HG02759 (cell line): ENCODE data around the gene ID3.
A peak's percentile ranks its signal among the peaks of the same experiment; 100 is the strongest.

Experiments
- ATAC-seq: cut with Tn5 transposase; IDR thresholded peaks from one replicate; pipeline ENCODE4 v1.9.1; 2021; ENCODE audit warnings: mild to moderate bottlenecking, moderate library complexity; ENCODE audit not compliant: unreplicated experiment

Gene ID3, protein sequence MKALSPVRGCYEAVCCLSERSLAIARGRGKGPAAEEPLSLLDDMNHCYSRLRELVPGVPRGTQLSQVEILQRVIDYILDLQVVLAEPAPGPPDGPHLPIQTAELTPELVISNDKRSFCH

DNA sequence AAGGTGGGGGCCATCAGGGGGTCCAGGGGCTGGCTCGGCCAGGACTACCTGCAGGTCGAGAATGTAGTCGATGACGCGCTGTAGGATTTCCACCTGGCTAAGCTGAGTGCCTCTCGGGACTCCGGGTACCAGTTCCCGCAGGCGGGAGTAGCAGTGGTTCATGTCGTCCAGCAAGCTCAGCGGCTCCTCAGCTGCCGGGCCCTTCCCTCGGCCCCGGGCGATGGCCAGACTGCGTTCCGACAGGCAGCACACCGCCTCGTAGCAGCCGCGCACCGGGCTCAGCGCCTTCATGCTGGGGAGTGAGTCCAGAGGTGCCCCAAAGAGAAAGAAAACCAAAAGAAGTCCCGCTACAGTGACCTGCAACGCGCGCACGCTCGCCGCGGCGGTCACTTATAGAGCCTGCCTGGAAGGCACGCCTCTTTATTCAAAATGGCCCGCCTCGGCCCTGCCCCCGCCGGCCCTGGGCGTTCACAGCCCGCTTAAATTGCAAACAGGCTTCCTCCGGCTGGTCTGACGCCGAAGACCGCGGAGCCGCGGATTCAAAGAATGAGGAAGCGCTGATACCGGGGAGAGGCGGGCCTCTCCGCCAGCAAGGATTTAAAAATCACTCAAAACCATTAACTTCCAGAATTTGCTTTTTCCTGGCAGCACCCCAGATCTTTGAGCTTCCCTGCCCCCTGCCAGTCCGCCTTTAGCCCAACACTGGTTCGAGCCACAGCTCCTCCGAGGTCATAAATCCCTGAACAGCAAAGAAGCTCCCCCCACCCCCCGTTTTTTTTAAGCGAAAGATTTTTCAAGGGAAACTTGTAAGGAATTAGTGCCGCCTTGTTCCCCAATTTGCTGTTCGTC, at the start of gene ID3:
Gene ID3, minus strand, starts transcription at position 366 of the 849 bp plus-strand sequence. Its CDS starts 75 bp downstream, at position 291.
- ATAC-seq, result peak; percentile 74

DNA sequence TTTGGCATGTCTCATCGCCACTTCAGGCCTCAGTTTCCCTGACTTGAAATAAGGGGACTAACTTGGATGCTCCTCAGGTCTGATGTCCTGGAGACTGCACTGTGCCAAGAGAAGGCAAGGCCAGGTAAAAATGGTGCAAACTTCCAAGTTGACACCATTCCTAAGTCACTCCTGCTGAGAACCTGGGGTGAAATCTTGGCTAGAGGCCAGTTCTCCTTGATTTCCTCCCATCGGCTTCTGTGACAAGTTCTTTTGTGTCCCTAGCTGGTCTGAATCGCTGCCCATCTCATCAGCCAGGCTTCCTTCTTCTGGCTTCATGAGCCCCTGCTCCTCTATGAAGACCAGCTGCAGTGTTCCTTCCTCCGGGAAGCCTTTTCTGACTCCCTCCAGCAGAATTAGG, 48.6 kb upstream of the ID3 start:
- no peak for ATAC-seq

DNA sequence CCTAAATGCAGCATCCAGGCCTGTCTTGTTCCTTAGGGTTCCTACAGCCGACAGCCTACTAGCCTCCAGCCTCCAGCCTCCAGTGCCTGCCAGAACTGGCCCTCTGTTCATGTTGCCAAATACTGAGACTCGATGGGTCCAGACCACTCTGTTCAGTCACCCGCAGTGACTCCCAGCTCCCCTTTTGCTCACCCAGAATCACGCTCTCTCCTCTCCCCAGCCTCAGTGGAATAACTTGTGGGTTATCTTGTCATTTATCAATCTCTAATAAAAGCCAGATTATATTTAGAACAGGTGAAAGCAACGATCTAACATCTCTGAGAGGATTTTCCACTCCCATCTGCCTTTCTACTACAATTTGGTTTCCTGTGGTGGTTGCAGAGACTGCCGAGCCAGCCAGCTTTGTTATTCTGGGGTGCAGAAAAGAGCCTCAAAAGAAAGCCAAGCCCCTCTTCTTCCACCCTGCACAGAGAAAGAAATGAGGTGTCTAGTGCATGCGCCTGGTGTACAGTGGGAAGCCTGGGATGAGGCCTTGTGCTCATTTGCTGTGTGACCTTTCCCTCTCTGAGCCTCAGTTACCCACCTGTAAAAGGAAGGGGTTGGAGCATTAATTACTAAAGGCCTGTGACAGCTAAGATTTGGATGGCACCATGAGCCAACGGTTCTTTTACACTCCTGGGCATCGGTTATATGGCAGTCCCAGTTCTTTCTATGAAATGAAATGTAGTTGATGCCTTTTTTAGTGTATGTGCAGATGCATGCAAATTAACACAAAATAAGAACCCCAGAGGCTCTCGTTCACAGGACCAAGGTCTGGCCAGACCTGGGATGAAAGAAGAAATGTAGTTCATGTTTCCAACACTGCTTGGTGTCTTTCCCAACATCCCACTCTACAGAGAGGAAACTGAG, 42.9 kb upstream of the ID3 start:
- ATAC-seq, result no peak

DNA sequence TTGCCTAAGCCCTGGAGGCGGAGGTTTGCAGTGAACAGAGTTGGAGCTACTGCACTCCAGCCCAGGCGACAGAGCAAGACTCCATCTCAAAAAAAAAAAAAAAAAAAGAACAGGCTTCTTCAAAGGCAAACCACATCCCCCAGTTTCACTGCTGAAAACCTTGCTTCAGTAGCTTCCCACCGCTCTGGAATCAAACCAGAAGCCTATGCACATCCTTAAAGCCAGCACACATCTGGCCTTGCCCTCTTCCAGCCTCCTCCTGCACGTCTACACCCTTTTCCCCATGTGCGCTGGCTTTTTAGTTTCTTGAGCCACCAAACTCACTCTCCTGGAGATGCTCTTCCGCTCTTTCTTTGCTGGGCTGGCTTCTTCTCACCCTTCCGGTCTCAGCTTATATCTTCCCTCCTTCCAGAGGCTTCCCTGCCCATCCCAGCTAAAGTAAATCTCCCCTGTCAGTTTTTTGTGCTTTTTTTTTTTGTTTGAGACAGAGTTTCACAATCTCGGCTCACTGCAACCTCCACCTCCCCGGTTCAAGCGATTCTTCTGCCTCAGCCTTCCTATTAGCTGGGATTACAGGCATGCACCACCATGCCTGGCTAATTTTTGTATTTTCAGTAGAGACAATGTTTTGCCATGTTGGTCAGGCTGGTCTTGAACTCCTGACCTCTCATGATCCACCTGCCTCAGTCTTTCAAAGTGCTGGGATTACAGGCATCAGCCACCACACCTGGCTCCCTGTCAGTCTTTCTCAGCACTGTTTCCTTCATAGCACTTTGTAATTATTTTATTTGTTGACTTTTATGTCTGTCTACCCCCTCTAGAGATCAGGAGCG, 42.0 kb upstream of the ID3 start:
- no peak for ATAC-seq

DNA sequence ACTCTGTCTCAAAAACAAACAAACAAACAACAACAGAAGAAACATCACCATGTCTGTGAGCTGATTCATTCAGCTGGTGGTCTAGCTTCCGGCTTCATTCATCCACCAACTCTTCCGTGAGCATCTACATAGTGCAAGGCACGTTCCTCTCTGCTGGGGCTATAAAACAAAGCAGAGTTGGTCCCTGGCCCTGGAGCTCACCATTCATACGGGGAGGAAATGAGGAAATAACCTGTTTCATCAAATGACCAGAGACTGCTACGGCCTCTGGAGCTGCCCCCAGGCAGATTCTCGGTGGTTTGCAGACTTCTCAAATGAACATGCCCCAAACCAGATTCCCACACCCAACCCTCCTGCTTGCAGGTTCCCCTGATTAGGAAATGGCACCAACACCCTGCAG, 41.0 kb upstream of the ID3 start:
- no peak for ATAC-seq

DNA sequence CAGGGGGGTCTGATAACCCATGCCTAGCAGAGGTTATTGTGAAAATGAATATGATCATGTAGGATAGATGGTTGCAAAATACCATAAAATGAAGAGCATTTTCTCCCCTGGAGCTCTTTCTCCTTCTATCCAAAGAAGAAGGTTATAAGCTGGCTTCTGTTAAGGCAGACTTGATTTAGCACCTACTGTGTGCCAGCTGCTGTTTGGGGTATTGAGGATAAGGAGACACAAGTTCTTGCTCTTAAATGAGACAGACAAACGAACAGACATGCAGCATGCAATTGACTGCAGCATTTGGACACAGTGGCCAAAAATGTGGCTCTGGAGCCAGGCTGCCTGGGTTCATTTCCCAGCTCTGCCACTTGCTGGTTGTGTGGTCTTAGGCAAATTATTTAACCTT, 39.8 kb upstream of the ID3 start:
- no peak for ATAC-seq

DNA sequence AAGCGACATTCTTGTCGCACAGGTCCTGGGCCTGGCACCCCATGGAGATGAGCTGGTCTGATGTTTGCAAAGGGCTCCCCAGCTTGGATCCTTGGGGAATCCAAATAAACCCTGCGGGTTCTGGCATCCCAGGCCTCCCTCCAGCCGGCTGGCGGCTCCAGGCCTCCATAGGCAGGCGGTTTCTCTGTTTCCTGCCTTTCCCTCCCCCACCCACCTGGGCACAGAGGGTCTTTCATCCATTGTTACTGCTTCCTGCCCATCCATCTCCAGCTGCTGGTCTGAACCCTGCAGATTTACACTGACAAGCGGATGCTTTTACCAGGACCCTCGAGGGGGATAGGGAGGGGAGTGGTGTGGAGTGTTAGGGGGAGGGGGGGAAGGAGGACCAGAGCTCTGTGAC, 39.1 kb upstream of the ID3 start:
- ATAC-seq, result no peak

DNA sequence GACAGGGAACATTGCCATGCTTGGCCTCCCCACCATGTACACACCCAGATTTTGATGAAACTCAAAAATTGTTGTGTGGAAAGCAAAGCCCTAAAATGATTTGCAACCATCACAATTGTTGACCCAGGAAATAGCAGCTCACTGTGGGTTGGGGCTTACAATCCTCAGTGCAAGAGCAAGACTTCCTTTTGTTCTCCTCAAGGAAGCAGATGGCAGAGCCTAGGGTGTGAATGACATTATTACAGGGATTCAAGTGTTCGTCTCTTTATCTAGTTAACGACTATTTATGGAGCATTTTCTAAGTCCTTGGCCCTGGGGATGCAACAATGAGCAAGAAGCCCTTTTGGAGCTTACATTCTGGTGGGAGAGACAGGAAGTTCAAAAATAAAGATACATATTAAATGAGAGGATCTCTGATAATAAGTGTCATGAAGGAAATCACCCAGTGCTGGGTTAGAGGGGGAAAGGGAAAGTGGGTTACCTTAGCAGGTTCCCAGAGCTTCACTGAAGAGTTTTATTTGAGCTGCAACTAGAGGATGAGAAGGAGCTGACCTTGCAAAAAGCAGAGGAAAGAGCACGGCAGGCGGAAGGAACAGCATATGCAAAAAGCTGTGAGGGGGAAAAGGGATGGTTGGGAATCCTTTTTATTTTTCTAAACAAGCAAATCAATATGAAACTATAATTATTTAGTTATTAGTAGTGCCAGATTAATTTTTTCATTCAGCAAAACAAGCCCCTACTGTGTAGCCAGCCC, 38.5 kb upstream of the ID3 start:
- no peak for ATAC-seq

DNA sequence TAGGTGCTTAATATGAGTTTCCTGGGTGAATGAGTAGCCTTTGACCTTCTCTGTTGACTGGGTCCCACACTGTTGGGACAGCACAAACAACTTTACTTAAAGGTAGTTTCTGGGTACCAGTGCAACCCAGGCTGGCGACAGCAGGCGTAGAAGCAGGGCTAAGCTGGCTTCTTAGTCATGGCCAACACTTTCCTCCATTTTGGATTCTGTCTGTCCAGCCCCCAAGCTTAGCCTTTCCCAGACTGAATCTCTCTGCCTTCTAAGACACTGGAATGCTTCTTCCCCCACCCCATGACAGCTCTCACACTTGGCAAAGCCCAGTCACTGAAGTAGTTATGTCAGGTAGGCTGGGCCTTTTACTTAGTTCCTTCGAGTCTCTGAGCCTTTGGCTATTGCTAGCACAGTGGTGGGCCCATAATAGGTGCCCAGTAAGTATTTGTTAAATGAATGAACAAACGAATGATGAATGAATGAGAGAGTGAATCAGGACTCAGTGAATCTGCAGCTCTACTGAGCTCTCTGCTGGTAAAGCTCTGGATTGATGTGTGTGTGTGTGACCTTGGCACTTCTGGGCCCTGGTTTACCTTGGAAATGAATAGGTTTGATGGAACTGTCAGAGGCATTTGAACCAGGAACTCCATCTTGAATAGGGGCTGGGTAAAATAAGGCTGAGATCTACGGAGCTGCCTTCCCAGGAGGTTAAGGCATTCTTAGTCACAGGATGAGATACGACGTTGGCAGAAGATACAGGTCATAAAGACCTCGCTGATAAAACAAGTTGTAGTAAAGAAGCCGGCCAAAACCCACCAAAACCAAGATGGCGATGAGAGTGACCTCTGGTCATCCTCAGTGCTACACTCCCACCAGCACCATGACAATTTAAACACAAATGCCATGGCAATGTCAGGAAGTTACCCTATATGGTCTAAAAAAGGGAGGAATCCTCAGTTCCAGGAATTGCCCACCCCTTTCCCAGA, 37.4 kb upstream of the ID3 start:
- no peak for ATAC-seq

DNA sequence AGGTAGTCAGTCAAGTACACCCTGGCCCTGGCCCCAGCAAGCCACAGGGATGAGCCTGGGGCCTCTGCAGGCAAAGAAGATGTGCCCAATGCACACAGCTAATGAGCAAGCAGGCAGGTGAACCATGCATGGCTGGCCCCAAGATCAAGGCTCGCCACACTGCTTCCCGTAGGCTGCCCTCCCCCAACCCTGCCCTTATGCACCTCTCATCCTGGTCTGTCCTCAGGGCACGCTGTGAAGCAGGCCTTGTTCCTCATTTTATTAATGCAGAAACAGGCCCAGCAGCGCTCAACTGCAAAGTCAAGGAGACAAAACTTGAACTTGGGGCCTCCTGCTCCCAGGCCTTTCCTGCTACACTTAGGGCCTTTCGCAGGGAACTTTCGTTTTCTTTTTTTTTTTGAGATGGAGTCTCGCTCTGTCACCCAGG, 35.6 kb upstream of the ID3 start:
- peak; percentile 39 for ATAC-seq

DNA sequence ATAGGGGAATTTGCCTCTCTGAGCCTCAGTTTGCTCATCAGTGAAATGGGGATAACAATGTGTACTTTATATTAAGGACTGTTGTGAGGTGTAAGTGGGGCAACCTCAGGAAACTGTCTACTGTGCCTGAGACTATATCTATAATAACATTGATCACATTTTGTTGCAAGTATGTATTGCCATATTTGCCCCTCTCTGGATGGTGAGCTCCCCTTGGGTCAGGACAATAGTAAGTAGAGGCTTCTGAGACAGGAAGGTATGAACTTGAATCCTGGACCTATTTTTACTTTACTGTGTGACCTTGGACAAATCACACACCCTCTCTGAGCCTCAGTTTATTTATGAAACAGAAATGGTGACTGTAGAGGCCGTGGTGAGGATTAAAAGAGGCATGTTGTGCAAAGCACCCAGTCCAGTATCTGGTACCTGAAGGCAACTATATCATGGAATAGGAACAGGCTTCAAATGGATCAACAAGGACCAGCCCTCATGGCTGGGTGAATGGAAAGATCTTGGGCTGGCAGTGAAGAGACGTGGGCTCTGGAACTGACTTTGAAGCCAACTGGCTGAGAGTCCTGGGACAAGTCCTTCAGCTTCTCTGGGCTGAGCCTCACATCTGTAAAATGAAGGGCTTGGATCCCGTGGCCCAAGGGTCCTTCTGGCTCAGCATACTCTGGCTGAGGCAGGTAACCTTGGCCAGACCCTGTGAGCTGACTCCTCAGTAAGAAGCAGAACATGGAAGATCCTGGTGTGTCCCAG, 35.0 kb upstream of the ID3 start:
- no peak for ATAC-seq

DNA sequence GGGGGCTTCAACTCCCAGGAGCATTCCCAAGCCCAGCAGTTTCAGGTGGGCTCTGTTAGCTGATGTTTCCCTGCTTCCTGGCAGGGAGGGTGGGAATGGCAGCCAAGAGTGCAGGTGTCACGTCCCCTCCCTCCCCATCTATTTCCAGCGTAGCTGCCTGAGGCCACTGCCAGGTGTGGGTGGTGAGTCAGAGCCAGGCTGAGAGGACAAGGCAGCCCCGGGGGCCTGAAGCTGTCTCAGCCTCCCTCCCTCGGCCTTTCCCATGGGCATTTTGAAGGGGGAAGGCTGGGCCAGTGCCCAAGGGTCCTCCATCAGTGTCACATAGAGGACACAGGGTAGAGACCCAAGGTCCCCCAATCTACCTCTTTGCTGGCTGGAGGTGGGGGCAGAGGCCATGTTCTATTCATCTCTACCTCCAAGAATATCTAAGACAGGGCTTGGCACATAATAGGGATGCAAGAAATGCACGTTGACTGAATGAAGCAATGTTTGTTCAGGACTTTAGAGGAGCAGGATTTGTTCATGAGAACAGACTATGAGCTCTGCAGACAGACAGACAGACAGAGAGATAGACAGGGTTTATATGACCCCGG, 34.4 kb upstream of the ID3 start:
- ATAC-seq, result no peak

DNA sequence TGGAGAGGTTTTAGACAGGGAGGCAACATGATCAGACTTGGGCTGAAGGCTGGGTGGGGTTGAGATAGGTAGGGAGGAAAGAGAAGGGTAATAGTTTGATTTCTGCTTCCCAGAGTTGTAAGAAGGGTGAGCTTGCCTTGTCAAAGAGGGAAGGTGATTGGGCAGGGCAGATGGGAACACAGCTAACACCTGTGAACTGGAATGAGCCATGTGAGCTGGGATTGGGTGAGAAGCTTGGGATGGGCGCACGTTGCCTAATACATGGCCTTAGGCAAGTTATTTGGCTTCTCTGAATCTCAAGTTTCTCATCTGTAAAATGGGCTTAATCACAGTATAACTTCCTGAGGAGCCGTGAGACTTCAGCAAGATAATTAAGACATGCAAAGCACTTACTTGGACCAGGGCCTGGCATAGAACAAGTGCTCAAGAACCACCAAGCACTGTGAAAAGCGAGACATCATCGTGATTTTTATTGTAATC, 33.8 kb upstream of the ID3 start:
- ATAC-seq, result no peak

DNA sequence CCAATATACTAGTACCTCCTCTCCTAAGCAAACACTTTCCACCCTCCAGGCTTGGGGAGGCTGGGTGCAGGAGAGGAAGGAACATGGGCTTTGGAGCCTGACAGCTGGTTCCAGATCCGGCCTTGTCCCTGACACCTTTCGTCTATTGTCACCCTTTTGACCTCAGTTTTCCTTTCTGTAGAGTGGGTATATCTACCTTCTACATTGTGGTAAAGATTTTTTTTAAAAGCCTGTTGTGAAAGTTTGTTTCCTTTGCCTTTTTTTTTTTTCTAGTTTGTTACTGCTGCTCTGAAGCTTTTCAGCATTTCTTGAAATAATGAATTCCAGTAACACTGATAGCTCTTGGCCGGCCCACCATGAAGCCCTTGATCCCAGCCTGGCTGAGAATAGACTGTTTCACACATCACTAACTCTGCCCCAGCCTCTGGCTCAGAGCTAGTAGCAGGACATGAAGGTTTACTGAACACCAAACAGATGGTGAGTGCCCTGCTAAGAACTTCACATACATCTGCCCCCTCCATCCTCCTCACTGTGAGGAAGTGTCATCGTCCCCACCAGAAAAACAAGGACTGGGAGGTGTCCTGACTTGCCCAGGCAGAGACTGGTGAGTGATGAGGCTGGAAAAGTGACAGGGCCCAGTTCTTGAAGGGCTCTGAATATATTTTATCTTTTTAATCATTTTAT, 33.0 kb upstream of the ID3 start:
- ATAC-seq, result no peak

DNA sequence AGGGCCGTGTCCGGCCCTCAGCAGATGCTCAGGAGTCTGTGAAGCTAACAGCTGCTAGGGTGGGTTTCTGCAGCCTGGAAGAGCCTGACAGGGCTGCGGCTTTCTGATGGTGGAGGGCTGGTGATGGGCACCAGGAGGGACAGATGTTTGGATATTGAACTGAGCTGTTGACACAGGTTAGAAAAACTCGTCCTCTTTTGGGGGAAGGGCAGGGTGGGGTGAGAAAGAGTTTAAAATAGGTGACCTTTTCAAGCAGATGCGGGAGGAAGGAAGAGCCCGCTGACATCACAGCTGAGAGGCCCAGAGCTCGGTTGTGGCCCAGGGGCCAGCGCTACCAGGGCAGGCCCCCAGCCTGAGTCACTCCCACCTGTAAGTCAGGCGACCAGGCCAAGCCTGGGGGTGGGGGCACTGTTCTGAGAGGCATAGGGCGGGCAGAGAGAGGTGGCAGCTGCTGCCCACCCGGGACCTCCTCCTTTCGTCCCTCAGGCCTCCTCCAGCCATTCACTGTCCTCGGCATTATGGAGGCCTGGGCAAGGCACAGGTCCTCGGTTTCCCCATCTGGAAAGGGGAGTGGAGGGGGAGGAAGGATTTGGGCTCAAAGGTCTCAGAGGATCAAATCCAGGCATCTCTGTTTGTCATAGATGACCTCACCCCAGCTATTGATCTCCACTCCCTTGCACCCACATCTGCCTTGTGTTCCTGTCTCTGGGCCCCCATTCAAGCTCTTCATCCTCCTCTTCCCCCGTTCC, 32.3 kb upstream of the ID3 start:
- ATAC-seq, result peak; percentile 56

DNA sequence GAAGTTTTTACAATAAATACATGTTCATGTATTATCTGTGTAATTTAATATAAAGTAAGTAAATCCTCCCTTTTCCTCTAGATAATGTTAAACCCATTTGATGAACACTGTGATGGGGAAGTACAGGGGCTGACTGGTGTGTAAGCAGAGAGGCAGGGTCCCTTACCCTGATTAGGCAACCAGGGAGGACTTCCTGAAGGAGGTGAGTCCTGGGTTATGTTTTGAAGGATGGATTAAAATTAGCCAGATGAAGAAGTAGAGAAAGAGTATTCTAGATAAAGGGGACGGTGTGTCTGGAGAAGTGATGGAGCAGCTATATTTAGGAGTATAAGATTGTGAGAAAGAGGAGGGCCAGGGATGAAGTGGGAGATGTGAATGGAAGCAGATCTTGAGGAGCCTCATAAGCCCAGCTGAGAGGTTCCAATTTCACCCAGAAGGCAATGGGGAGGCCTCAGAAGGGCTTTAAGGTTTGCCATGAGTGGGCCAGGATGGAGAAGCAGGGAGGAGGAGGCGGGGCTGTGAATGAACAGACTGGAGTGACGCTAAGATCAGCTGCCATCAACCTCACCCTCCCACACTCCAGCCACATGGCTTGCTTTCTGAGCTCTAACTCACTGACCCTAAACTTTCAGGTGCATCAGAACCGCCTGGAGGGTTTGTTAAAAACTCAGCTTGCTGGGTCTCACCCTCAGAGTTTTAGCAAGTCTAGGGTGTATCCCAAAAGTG, 30.9 kb upstream of the ID3 start:
- ATAC-seq, result peak; percentile 41
